ENCODE data around the gene CRYAA.
"Not testable (repeated sequence)": the region's sequence is repeated elsewhere in the genome, so short reads cannot be mapped to it uniquely, and the experiment has no call there.

Gene CRYAA, protein sequence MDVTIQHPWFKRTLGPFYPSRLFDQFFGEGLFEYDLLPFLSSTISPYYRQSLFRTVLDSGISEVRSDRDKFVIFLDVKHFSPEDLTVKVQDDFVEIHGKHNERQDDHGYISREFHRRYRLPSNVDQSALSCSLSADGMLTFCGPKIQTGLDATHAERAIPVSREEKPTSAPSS

GRCh38 chr21:43168708-43169107, at the start of gene CRYAA:
Gene CRYAA (plus strand): TSS chr21:43169008. CDS start chr21:43169100, 92 bp downstream.
- H3K4me3 ChIP-seq (ENCODE audit: low read length); H4K20me1 ChIP-seq (ENCODE audit: control insufficient read depth, insufficient read depth, low read depth, low read length); H3K4me2 ChIP-seq (ENCODE audit: low read length); H3K27ac ChIP-seq (ENCODE audit: low read depth, low read length); H3K4me1 ChIP-seq (ENCODE audit: control insufficient read depth, low read length); H3K79me2 ChIP-seq (ENCODE audit: control insufficient read depth, low read length); H3K9me2 ChIP-seq (replicated peaks; ENCODE audit: control insufficient read depth, low read length); H3F3A ChIP-seq (ENCODE audit: control insufficient read depth, insufficient read depth); H3K36me3 ChIP-seq (ENCODE audit: control insufficient read depth, low read length); H3K27me3 ChIP-seq (ENCODE audit: control insufficient read depth, low read length); H3K9me3 ChIP-seq (ENCODE audit: control insufficient read depth, insufficient read depth, low read length): not testable (repeated sequence)

DNA sequence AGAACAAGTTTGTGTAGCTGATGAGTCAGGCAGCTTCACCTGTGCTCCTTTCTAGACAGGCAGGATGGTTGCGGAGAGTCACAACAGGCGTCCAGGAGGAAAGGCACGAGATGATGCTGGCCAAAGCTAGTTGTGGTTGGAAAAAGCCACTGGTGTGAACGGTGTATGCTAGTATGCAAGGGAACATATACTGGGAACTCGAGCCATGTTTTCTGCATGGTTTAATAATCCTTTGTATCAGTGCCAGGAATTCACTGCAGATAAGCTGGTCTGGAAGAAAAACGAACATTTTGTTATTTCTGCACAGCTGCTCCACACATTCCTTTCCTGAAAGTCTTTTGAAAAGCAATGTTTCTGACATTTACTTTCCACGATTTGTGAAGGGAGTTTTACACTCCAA, 38.7 kb upstream of the CRYAA start:
- H3F3A ChIP-seq (ENCODE audit: control insufficient read depth, insufficient read depth); H3K4me3 ChIP-seq (ENCODE audit: low read length); H3K36me3 ChIP-seq (ENCODE audit: control insufficient read depth, low read length); H3K9me3 ChIP-seq (ENCODE audit: control insufficient read depth, insufficient read depth, low read length); H3K27ac ChIP-seq (ENCODE audit: low read depth, low read length); H3K4me1 ChIP-seq (ENCODE audit: control insufficient read depth, low read length); H3K4me2 ChIP-seq (ENCODE audit: low read length); H3K27me3 ChIP-seq (ENCODE audit: control insufficient read depth, low read length); H3K79me2 ChIP-seq (ENCODE audit: control insufficient read depth, low read length); H4K20me1 ChIP-seq (ENCODE audit: control insufficient read depth, insufficient read depth, low read depth, low read length); H3K9me2 ChIP-seq (replicated peaks; ENCODE audit: control insufficient read depth, low read length): not testable (repeated sequence)

DNA sequence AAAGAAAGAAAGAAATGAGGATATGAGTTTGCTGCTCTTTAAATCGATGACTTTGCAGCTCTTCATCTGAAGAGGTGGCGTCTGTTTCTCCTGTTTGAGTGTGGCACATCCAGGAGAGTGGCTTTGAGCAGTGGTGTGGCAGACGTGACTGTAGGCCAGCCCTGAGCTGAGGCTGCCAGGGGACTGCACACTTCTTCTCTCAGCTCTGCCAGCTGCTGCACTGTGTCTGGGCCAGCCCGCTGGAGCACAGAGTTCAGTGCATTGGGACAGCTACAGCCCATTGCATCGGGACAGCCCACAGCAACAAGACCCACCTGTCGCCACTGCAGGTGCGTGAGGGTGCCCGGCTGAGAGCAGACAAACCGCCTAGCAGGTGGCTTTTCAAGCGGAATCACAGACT, 34.3 kb upstream of the CRYAA start:
- not testable (repeated sequence) for H3K9me2 ChIP-seq (replicated peaks; ENCODE audit: control insufficient read depth, low read length); H3K27me3 ChIP-seq (ENCODE audit: control insufficient read depth, low read length)

DNA sequence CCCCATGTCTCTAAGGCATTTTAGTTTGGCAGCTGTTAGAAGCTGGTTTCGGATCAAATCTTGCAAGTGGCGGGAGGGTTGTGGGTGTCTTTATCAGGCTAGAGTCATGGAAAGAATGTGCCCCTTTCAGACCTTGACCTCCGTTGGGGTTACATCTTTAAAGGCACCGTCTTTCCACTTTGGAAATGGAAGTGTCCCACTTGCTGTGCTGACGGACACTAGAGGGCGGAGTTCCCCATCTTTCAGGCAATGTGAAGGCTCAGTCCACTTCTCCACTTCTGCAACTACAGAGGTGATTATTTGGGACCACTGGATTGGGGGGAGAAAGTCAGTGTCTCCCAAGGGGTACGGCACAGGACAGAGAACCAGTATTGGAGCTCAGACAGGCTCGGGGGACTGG, 29.9 kb upstream of the CRYAA start:
- not testable (repeated sequence) for H3K9me3 ChIP-seq (ENCODE audit: control insufficient read depth, insufficient read depth, low read length); H3K9me2 ChIP-seq (replicated peaks; ENCODE audit: control insufficient read depth, low read length); H4K20me1 ChIP-seq (ENCODE audit: control insufficient read depth, insufficient read depth, low read depth, low read length); H3K4me3 ChIP-seq (ENCODE audit: low read length); H3K27ac ChIP-seq (ENCODE audit: low read depth, low read length); H3K4me2 ChIP-seq (ENCODE audit: low read length); H3K27me3 ChIP-seq (ENCODE audit: control insufficient read depth, low read length); H3F3A ChIP-seq (ENCODE audit: control insufficient read depth, insufficient read depth); H3K4me1 ChIP-seq (ENCODE audit: control insufficient read depth, low read length); H3K79me2 ChIP-seq (ENCODE audit: control insufficient read depth, low read length); H3K36me3 ChIP-seq (ENCODE audit: control insufficient read depth, low read length)

More for the DNA sequence above, 34.3 kb upstream of the CRYAA start:
- not testable (repeated sequence) for H3K4me2 ChIP-seq (ENCODE audit: low read length); H3K36me3 ChIP-seq (ENCODE audit: control insufficient read depth, low read length); H3K9me3 ChIP-seq (ENCODE audit: control insufficient read depth, insufficient read depth, low read length); H3K27ac ChIP-seq (ENCODE audit: low read depth, low read length); H4K20me1 ChIP-seq (ENCODE audit: control insufficient read depth, insufficient read depth, low read depth, low read length); H3K4me3 ChIP-seq (ENCODE audit: low read length); H3F3A ChIP-seq (ENCODE audit: control insufficient read depth, insufficient read depth); H3K4me1 ChIP-seq (ENCODE audit: control insufficient read depth, low read length); H3K79me2 ChIP-seq (ENCODE audit: control insufficient read depth, low read length)

- not testable (repeated sequence) for H3K27me3 ChIP-seq (ENCODE audit: control insufficient read depth, low read length); H3F3A ChIP-seq (ENCODE audit: control insufficient read depth, insufficient read depth); H3K36me3 ChIP-seq (ENCODE audit: control insufficient read depth, low read length); H3K4me3 ChIP-seq (ENCODE audit: low read length); H3K4me1 ChIP-seq (ENCODE audit: control insufficient read depth, low read length); H3K9me3 ChIP-seq (ENCODE audit: control insufficient read depth, insufficient read depth, low read length); H3K79me2 ChIP-seq (ENCODE audit: control insufficient read depth, low read length); H3K9me2 ChIP-seq (replicated peaks; ENCODE audit: control insufficient read depth, low read length); H4K20me1 ChIP-seq (ENCODE audit: control insufficient read depth, insufficient read depth, low read depth, low read length); H3K27ac ChIP-seq (ENCODE audit: low read depth, low read length); H3K4me2 ChIP-seq (ENCODE audit: low read length)
Observed at GRCh38 chr21:43141407-43141806, 27.4 kb upstream of the CRYAA start.

- not testable (repeated sequence) for H3K9me3 ChIP-seq (ENCODE audit: control insufficient read depth, insufficient read depth, low read length); H3K36me3 ChIP-seq (ENCODE audit: control insufficient read depth, low read length); H3K9me2 ChIP-seq (replicated peaks; ENCODE audit: control insufficient read depth, low read length); H3K27me3 ChIP-seq (ENCODE audit: control insufficient read depth, low read length); H3K27ac ChIP-seq (ENCODE audit: low read depth, low read length); H3K4me2 ChIP-seq (ENCODE audit: low read length); H4K20me1 ChIP-seq (ENCODE audit: control insufficient read depth, insufficient read depth, low read depth, low read length); H3K4me3 ChIP-seq (ENCODE audit: low read length); H3K79me2 ChIP-seq (ENCODE audit: control insufficient read depth, low read length); H3F3A ChIP-seq (ENCODE audit: control insufficient read depth, insufficient read depth); H3K4me1 ChIP-seq (ENCODE audit: control insufficient read depth, low read length)
Observed at GRCh38 chr21:43146637-43147036, 22.2 kb upstream of the CRYAA start.

GRCh38 chr21:43147999-43148398, 20.8 kb upstream of the CRYAA start:
- H3K9me2 ChIP-seq (replicated peaks; ENCODE audit: control insufficient read depth, low read length); H3K36me3 ChIP-seq (ENCODE audit: control insufficient read depth, low read length); H3K4me3 ChIP-seq (ENCODE audit: low read length); H3K4me1 ChIP-seq (ENCODE audit: control insufficient read depth, low read length); H4K20me1 ChIP-seq (ENCODE audit: control insufficient read depth, insufficient read depth, low read depth, low read length); H3K27me3 ChIP-seq (ENCODE audit: control insufficient read depth, low read length); H3F3A ChIP-seq (ENCODE audit: control insufficient read depth, insufficient read depth); H3K9me3 ChIP-seq (ENCODE audit: control insufficient read depth, insufficient read depth, low read length); H3K27ac ChIP-seq (ENCODE audit: low read depth, low read length); H3K79me2 ChIP-seq (ENCODE audit: control insufficient read depth, low read length); H3K4me2 ChIP-seq (ENCODE audit: low read length): not testable (repeated sequence)

DNA sequence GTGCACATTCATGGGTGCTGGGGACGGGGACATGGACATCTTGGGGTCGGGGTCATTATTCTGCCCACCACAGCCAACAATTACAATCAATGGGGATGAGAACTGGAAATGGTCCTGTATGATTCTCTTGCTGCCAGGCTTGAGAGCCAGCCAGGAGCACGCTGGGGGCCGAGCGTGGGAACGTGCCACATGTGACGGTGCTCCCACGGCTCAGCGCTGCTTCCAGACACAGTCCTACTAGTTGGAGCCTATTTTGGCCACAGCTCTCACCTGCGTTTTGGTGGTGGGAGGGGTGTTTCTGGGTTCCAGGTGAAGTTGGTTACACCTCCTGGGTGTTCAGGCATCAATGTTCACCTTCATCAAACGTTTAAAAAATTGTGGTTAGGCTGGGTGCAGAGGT, 19.5 kb upstream of the CRYAA start:
- H3K9me2 ChIP-seq (replicated peaks; ENCODE audit: control insufficient read depth, low read length); H3K79me2 ChIP-seq (ENCODE audit: control insufficient read depth, low read length); H3F3A ChIP-seq (ENCODE audit: control insufficient read depth, insufficient read depth); H3K36me3 ChIP-seq (ENCODE audit: control insufficient read depth, low read length); H3K4me1 ChIP-seq (ENCODE audit: control insufficient read depth, low read length); H3K9me3 ChIP-seq (ENCODE audit: control insufficient read depth, insufficient read depth, low read length); H3K27ac ChIP-seq (ENCODE audit: low read depth, low read length); H4K20me1 ChIP-seq (ENCODE audit: control insufficient read depth, insufficient read depth, low read depth, low read length); H3K27me3 ChIP-seq (ENCODE audit: control insufficient read depth, low read length); H3K4me3 ChIP-seq (ENCODE audit: low read length); H3K4me2 ChIP-seq (ENCODE audit: low read length): not testable (repeated sequence)

Data from DOHH2 (cell line).